WTC11 (cell line): Measurements from ENCODE around the gene FBRSL1. TPM values are rescaled to one million over a fixed set of nuclear protein-coding genes. Genes with fewer than 3 reads are reported as not detected.

Experiments used
- ATAC-seq: fragments of 200-7000 bp; cut with Tn5 transposase; 2 replicates; pipeline ENCODE4 v1.10.0; 2021; ENCODE audit warnings: mild to moderate bottlenecking, moderate library complexity
- CTCF ChIA-PET: fragments of 300-600 bp; sonication (Branson Sonifier 250); formaldehyde crosslinking; loops from one replicate; lab custom pipeline; 2021; ENCODE audit warnings: antibody characterized with exemption; lab: Charles Lee
- POLR2A ChIA-PET: fragments of 350-600 bp; sonication (Branson Sonifier 250); formaldehyde crosslinking; loops from one replicate; lab custom pipeline; 2021; ENCODE audit warnings: antibody characterized with exemption; lab: Charles Lee
- DNase-seq: peaks from one replicate; pipeline ENCODE4 v3.0.0; 2021; ENCODE audit warnings: low spot score
- H3K27ac Mint-ChIP-seq: 2 replicates; pipeline ENCODE4 v1.8.0; 2021; ENCODE audit warnings: mixed read lengths
- H3K27me3 Mint-ChIP-seq: 2 replicates; pipeline ENCODE4 v1.8.0; 2021; ENCODE audit warnings: low read depth, mild to moderate bottlenecking, moderate library complexity, mixed read lengths
- H3K36me3 Mint-ChIP-seq: 2 replicates; pipeline ENCODE4 v1.8.0; 2021; ENCODE audit warnings: mixed read lengths
- H3K4me1 Mint-ChIP-seq: 2 replicates; pipeline ENCODE4 v1.8.0; 2022; ENCODE audit warnings: mixed read lengths
- H3K4me3 Mint-ChIP-seq: 2 replicates; pipeline ENCODE4 v1.8.0; 2021; ENCODE audit warnings: mild to moderate bottlenecking, moderate library complexity, mixed read lengths
- H3K9me3 Mint-ChIP-seq: 2 replicates; pipeline ENCODE4 v1.8.0; 2021; ENCODE audit warnings: mixed read lengths
- AR ChIP-seq: fragments of 250-450 bp; sonication (Bioruptor Pico); IDR thresholded peaks from 2 replicates; pipeline ENCODE4 v1.9.0; 2021; ENCODE audit warnings: mild to moderate bottlenecking
- ETV6 ChIP-seq: sonication (generic); formaldehyde crosslinking; IDR thresholded peaks from 2 replicates; pipeline ENCODE4 v1.8.1; 2022; ENCODE audit warnings: mild to moderate bottlenecking, missing genetic modification reagents
- FOXP4 ChIP-seq: sonication (generic); formaldehyde crosslinking; IDR thresholded peaks from 2 replicates; pipeline ENCODE4 v1.8.0; 2022; ENCODE audit warnings: mild to moderate bottlenecking, missing genetic modification reagents
- GTF2I ChIP-seq: fragments of 250-450 bp; sonication (Bioruptor Pico); conservative IDR thresholded peaks from 2 replicates; pipeline ENCODE4 v1.4.0; 2021; ENCODE audit warnings: mild to moderate bottlenecking
- IRF2 ChIP-seq: sonication (generic); formaldehyde crosslinking; IDR thresholded peaks from 2 replicates; pipeline ENCODE4 v1.8.0; 2022; ENCODE audit warnings: low read depth, missing genetic modification reagents, borderline replicate concordance
- MLX ChIP-seq: sonication (generic); formaldehyde crosslinking; IDR thresholded peaks from 2 replicates; pipeline ENCODE4 v1.8.1; 2023; ENCODE audit warnings: mild to moderate bottlenecking, missing genetic modification reagents, moderate library complexity
- MYBL2 ChIP-seq: sonication (generic); formaldehyde crosslinking; IDR thresholded peaks from 2 replicates; pipeline ENCODE4 v1.8.1; 2023; ENCODE audit warnings: mild to moderate bottlenecking, moderate library complexity, missing genetic modification reagents
- NR2C2 ChIP-seq: sonication (generic); formaldehyde crosslinking; IDR thresholded peaks from 2 replicates; pipeline ENCODE4 v1.8.0; 2022; ENCODE audit warnings: mild to moderate bottlenecking, missing genetic modification reagents
- PRDM15 ChIP-seq: sonication (generic); formaldehyde crosslinking; IDR thresholded peaks from 2 replicates; pipeline ENCODE4 v1.8.0; 2022; ENCODE audit warnings: missing genetic modification reagents
- PRRX2 ChIP-seq: fragments of 250-450 bp; sonication (Bioruptor Pico); IDR thresholded peaks from 2 replicates; pipeline ENCODE4 v1.8.0; 2021; ENCODE audit warnings: mild to moderate bottlenecking
- RORB ChIP-seq: fragments of 250-450 bp; sonication (Bioruptor Pico); IDR thresholded peaks from 2 replicates; pipeline ENCODE4 v1.9.0; 2021; ENCODE audit warnings: mild to moderate bottlenecking
- SP1 ChIP-seq: sonication (generic); formaldehyde crosslinking; conservative IDR thresholded peaks from 2 replicates; pipeline ENCODE4 v1.8.1; 2022; ENCODE audit warnings: missing genetic modification reagents
- USF1 ChIP-seq: sonication (generic); formaldehyde crosslinking; IDR thresholded peaks from 2 replicates; pipeline ENCODE4 v1.8.0; 2022; ENCODE audit warnings: mild to moderate bottlenecking, missing genetic modification reagents
- ZNF219 ChIP-seq: sonication (generic); formaldehyde crosslinking; IDR thresholded peaks from 2 replicates; pipeline ENCODE4 v1.8.0; 2023; ENCODE audit warnings: missing genetic modification reagents, mild to moderate bottlenecking, borderline replicate concordance
- ZNF416 ChIP-seq: fragments of 250-450 bp; sonication (Bioruptor Pico); IDR thresholded peaks from 2 replicates; pipeline ENCODE4 v1.9.0; 2021; ENCODE audit warnings: mild to moderate bottlenecking, inconsistent platforms
- total RNA-seq: library from RNA; stranded (reverse); gene quantifications from 3 replicates; pipeline ENCODE4 v1.2.3, GENCODE V29; 2021

The FBRSL1 gene
- total RNA-seq, 1 experiment from 2014 or later, result 129 TPM

- H3K27ac Mint-ChIP-seq, result peak overlapping the region; percentile 64; the same call in 1 of the 2 replicates
- CTCF ChIA-PET, result interaction anchor here (1.6 kb wide), 1 partner anchor 62 kb away, joined by 5 read pairs; no protein-coding TSS in a partner anchor
These were observed 14.5 kb upstream of the FBRSL1 start for GRCh38 chr12:132475304-132476037.

GRCh38 chr12:132476038-132476414 is 13.9 kb upstream of the FBRSL1 start:
- Mint-ChIP-seq H3K4me3 (0 out of 2 replicates have a peak overlapping the region, but pooled peaks have one; percentile 12), H3K4me1 (no peaks in the 10 kb centered on the region), H3K36me3 (peaks cover 3% of the 10 kb centered on the region), H3K9me3 (peaks cover 6% of the 10 kb centered on the region), H3K27me3 (peaks cover 62% of the 10 kb centered on the region), H3K27ac (peak overlapping the region; percentile 64; the same call in 1 of the 2 replicates)
- ATAC-seq (no peak), DNase-seq (no peak)
- POLR2A ChIA-PET, result no interaction called here
- TF ChIP-seq SP1 (no peak), NR2C2 (CRISPR knock-in tag) (no peak), MLX (CRISPR knock-in tag) (no peak), GTF2I (CRISPR knock-in tag) (no peak), PRRX2 (no peak), USF1 (CRISPR knock-in tag) (no peak), RORB (CRISPR knock-in tag) (no peak), PRDM15 (no peak)
- CTCF ChIA-PET, result interaction anchor here (1.6 kb wide), 1 partner anchor 62 kb away, joined by 5 read pairs; no protein-coding TSS in a partner anchor

More at GRCh38 chr12:132475304-132476037, 14.5 kb upstream of the FBRSL1 start:
- H3K27me3 Mint-ChIP-seq, result peaks cover 58% of the 10 kb centered on the region
- DNase-seq (no peak), ATAC-seq (no peak)
- TF ChIP-seq AR (CRISPR knock-in tag) (no peak), ZNF219 (CRISPR knock-in tag) (no peak), FOXP4 (CRISPR knock-in tag) (no peak), ZNF416 (CRISPR knock-in tag) (no peak), MYBL2 (CRISPR knock-in tag) (no peak), ETV6 (no peak), IRF2 (CRISPR knock-in tag) (no peak)
- POLR2A ChIA-PET, result no interaction called here
- no peak overlapping the region for H3K4me3 Mint-ChIP-seq
- H3K4me1 Mint-ChIP-seq, result no peaks in the 10 kb centered on the region
- H3K9me3 Mint-ChIP-seq, result peaks cover 6% of the 10 kb centered on the region
- H3K36me3 Mint-ChIP-seq, result peaks cover 3% of the 10 kb centered on the region
